GM12801 (cell line): ENCODE results near the gene TMOD3.

Source experiments
- TF ChIP-seq, protein P1 (sequence below): IDR thresholded peaks from one replicate; pipeline ENCODE4 v1.5.1; 2011; ENCODE audit warnings: control low read depth; ENCODE audit not compliant: insufficient read length; ENCODE audit errors: extremely low read depth

The TMOD3 gene

DNA sequence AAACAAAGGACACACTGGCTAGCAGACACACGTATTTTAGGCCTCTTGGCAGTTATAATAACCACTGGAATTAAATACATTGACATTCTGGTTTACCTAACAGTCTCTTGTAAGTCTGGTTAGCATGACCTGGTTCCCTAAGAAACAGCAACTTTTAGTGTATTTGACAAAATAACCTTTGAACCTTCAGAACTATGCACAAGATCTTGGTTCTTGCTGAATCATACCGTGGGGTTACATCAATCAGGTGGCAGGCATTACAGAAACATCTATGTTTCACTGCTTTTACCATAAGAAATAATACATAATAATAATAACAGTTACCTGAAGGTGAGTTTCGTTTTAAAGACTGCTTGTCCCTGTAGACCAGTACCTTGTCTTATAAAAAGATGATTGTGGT is 123.4 kb downstream of the TMOD3 start:
- TF ChIP-seq, protein P1, sequence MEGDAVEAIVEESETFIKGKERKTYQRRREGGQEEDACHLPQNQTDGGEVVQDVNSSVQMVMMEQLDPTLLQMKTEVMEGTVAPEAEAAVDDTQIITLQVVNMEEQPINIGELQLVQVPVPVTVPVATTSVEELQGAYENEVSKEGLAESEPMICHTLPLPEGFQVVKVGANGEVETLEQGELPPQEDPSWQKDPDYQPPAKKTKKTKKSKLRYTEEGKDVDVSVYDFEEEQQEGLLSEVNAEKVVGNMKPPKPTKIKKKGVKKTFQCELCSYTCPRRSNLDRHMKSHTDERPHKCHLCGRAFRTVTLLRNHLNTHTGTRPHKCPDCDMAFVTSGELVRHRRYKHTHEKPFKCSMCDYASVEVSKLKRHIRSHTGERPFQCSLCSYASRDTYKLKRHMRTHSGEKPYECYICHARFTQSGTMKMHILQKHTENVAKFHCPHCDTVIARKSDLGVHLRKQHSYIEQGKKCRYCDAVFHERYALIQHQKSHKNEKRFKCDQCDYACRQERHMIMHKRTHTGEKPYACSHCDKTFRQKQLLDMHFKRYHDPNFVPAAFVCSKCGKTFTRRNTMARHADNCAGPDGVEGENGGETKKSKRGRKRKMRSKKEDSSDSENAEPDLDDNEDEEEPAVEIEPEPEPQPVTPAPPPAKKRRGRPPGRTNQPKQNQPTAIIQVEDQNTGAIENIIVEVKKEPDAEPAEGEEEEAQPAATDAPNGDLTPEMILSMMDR, result no peak

DNA sequence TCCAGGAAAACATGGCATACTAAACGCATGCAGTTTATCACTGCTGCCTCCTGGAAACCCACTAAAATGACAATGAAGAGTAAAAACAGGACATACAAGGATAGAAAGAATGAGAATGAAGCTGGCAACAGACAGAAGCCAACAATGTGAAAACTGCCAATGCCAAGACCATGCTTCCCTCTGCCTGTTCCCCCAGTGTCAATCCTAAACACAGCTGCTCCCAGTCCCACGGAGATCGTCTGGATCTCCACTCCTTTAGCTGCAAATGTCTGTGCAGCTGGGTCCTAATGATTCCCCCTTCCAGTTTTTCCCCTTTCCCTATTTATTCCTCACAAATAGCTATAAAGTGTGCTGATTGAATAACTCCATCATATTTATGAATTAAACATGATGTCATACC is 126.1 kb downstream of the TMOD3 start:
- TF ChIP-seq, protein P1, result no peak
